WTC11 (cell line): ENCODE measurements around the gene KCNT1. TPM values are rescaled to one million over a fixed set of nuclear protein-coding genes. Genes with fewer than 3 reads are reported as not detected.

Source experiments
- ATAC-seq: fragments of 200-7000 bp; cut with Tn5 transposase; 2 replicates; pipeline ENCODE4 v1.10.0; 2021; ENCODE audit warnings: mild to moderate bottlenecking, moderate library complexity
- CTCF ChIA-PET: fragments of 300-600 bp; sonication (Branson Sonifier 250); formaldehyde crosslinking; loops from one replicate; lab custom pipeline; 2021; ENCODE audit warnings: antibody characterized with exemption; lab: Charles Lee
- POLR2A ChIA-PET: fragments of 350-600 bp; sonication (Branson Sonifier 250); formaldehyde crosslinking; loops from one replicate; lab custom pipeline; 2021; ENCODE audit warnings: antibody characterized with exemption; lab: Charles Lee
- DNase-seq: peaks from one replicate; pipeline ENCODE4 v3.0.0; 2021; ENCODE audit warnings: low spot score
- H3K27ac Mint-ChIP-seq: 2 replicates; pipeline ENCODE4 v1.8.0; 2021; ENCODE audit warnings: mixed read lengths
- H3K27me3 Mint-ChIP-seq: 2 replicates; pipeline ENCODE4 v1.8.0; 2021; ENCODE audit warnings: low read depth, mild to moderate bottlenecking, moderate library complexity, mixed read lengths
- H3K36me3 Mint-ChIP-seq: 2 replicates; pipeline ENCODE4 v1.8.0; 2021; ENCODE audit warnings: mixed read lengths
- H3K4me1 Mint-ChIP-seq: 2 replicates; pipeline ENCODE4 v1.8.0; 2022; ENCODE audit warnings: mixed read lengths
- H3K4me3 Mint-ChIP-seq: 2 replicates; pipeline ENCODE4 v1.8.0; 2021; ENCODE audit warnings: mild to moderate bottlenecking, moderate library complexity, mixed read lengths
- H3K9me3 Mint-ChIP-seq: 2 replicates; pipeline ENCODE4 v1.8.0; 2021; ENCODE audit warnings: mixed read lengths
- ATF1 ChIP-seq: sonication (generic); formaldehyde crosslinking; IDR thresholded peaks from 2 replicates; pipeline ENCODE4 v1.8.1; 2023; ENCODE audit warnings: mild to moderate bottlenecking, moderate library complexity, missing genetic modification reagents
- CREB1 ChIP-seq: sonication (generic); formaldehyde crosslinking; IDR thresholded peaks from 2 replicates; pipeline ENCODE4 v1.8.0; 2023; ENCODE audit warnings: mild to moderate bottlenecking, missing genetic modification reagents
- FOXJ3 ChIP-seq: sonication (generic); formaldehyde crosslinking; IDR thresholded peaks from 2 replicates; pipeline ENCODE4 v1.9.0; 2021; ENCODE audit warnings: missing genetic modification reagents, mild to moderate bottlenecking, borderline replicate concordance
- JAZF1 ChIP-seq: fragments of 250-450 bp; sonication (Bioruptor Pico); IDR thresholded peaks from 2 replicates; pipeline ENCODE4 v1.9.0; 2021; ENCODE audit warnings: moderate library complexity, mild to moderate bottlenecking, inconsistent platforms
- JUN ChIP-seq: sonication (generic); formaldehyde crosslinking; IDR thresholded peaks from 2 replicates; pipeline ENCODE4 v1.8.0; 2023; ENCODE audit warnings: mild to moderate bottlenecking, missing genetic modification reagents
- KAT7 ChIP-seq: sonication (generic); formaldehyde crosslinking; IDR thresholded peaks from 2 replicates; pipeline ENCODE4 v1.8.1; 2023; ENCODE audit warnings: missing genetic modification reagents, mild to moderate bottlenecking, borderline replicate concordance
- MXD4 ChIP-seq: fragments of 250-450 bp; sonication (Bioruptor Pico); IDR thresholded peaks from 2 replicates; pipeline ENCODE4 v1.8.0; 2021; ENCODE audit warnings: mild to moderate bottlenecking, moderate library complexity, borderline replicate concordance
- NFE2L1 ChIP-seq: sonication (generic); formaldehyde crosslinking; IDR thresholded peaks from 2 replicates; pipeline ENCODE4 v1.8.1; 2023; ENCODE audit warnings: missing genetic modification reagents
- NFYB ChIP-seq: sonication (generic); formaldehyde crosslinking; conservative IDR thresholded peaks from 2 replicates; pipeline ENCODE4 v1.8.0; 2022; ENCODE audit warnings: low read depth, missing genetic modification reagents
- NR1H2 ChIP-seq: sonication (generic); formaldehyde crosslinking; IDR thresholded peaks from 2 replicates; pipeline ENCODE4 v1.9.0; 2021; ENCODE audit warnings: mild to moderate bottlenecking, moderate library complexity, missing genetic modification reagents
- NR3C1 ChIP-seq: sonication (generic); formaldehyde crosslinking; conservative IDR thresholded peaks from 2 replicates; pipeline ENCODE4 v1.8.1; 2023; ENCODE audit warnings: low read depth, mild to moderate bottlenecking, missing genetic modification reagents
- RELA ChIP-seq: sonication (generic); formaldehyde crosslinking; IDR thresholded peaks from 2 replicates; pipeline ENCODE4 v1.8.1; 2022; ENCODE audit warnings: missing genetic modification reagents, mild to moderate bottlenecking, borderline replicate concordance
- SMAD3 ChIP-seq: sonication (generic); formaldehyde crosslinking; IDR thresholded peaks from 2 replicates; pipeline ENCODE4 v1.8.0; 2022; ENCODE audit warnings: missing genetic modification reagents, mild to moderate bottlenecking, borderline replicate concordance
- SMAD4 ChIP-seq: sonication (generic); formaldehyde crosslinking; IDR thresholded peaks from 2 replicates; pipeline ENCODE4 v1.8.0; 2022; ENCODE audit warnings: mild to moderate bottlenecking, missing genetic modification reagents
- TP53 ChIP-seq: sonication (generic); formaldehyde crosslinking; IDR thresholded peaks from 2 replicates; pipeline ENCODE4 v1.8.1; 2023; ENCODE audit warnings: mild to moderate bottlenecking, missing genetic modification reagents
- ZNF138 ChIP-seq: sonication (generic); formaldehyde crosslinking; conservative IDR thresholded peaks from 2 replicates; pipeline ENCODE4 v1.8.1; 2022; ENCODE audit warnings: mild to moderate bottlenecking, moderate library complexity, missing genetic modification reagents
- ZNF219 ChIP-seq: sonication (generic); formaldehyde crosslinking; IDR thresholded peaks from 2 replicates; pipeline ENCODE4 v1.8.0; 2023; ENCODE audit warnings: missing genetic modification reagents, mild to moderate bottlenecking, borderline replicate concordance
- ZNF232 ChIP-seq: sonication (generic); formaldehyde crosslinking; IDR thresholded peaks from 2 replicates; pipeline ENCODE4 v1.8.0; 2022; ENCODE audit warnings: mild to moderate bottlenecking, missing genetic modification reagents
- ZNF396 ChIP-seq: fragments of 250-450 bp; sonication (Bioruptor Pico); IDR thresholded peaks from 2 replicates; pipeline ENCODE4 v1.8.0; 2021; ENCODE audit warnings: mild to moderate bottlenecking, moderate library complexity, borderline replicate concordance
- ZNF423 ChIP-seq: fragments of 250-450 bp; sonication (Bioruptor Pico); IDR thresholded peaks from 2 replicates; pipeline ENCODE4 v2.1.2; 2022; ENCODE audit warnings: mild to moderate bottlenecking, moderate library complexity
- total RNA-seq: library from RNA; stranded (reverse); gene quantifications from 3 replicates; pipeline ENCODE4 v1.2.3, GENCODE V29; 2021
- TF ChIP-seq, protein P1 (sequence below): sonication (generic); formaldehyde crosslinking; conservative IDR thresholded peaks from 2 replicates; pipeline ENCODE4 v1.8.1; 2022; ENCODE audit warnings: mild to moderate bottlenecking, missing genetic modification reagents
- TF ChIP-seq, protein P2 (sequence below): fragments of 250-450 bp; sonication (Bioruptor Pico); IDR thresholded peaks from 2 replicates; pipeline ENCODE4 v1.9.0; 2021; ENCODE audit warnings: mild to moderate bottlenecking
- TF ChIP-seq, protein P3 (sequence below): sonication (generic); formaldehyde crosslinking; IDR thresholded peaks from 2 replicates; pipeline ENCODE4 v1.8.0; 2023; ENCODE audit warnings: missing genetic modification reagents
- TF ChIP-seq, protein P4 (sequence below): sonication (generic); formaldehyde crosslinking; IDR thresholded peaks from 2 replicates; pipeline ENCODE4 v1.8.0; 2023; ENCODE audit warnings: mild to moderate bottlenecking, missing genetic modification reagents

The KCNT1 gene
- total RNA-seq, 1 experiment from 2014 or later = 0.13 TPM

DNA sequence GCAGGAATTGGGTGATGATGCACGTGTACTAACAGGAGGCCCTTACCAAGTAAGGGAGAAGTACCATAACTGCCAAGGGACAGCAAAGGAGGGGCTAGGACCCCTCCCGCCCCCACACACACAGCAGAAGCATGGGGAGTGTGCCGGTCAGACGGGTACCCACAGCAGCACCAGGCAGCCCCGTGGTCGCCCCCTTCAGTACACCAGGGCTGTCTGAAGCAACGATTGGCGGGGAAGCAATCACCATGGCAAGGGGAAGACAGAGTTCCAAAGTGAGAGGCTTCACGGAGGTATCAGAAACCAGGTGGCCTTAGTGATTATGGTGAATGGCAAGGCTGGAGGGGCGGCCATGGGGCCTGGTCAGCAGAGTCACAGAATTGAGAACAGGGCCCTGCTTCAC lies 133.1 kb downstream of the KCNT1 start (continued):
- TF ChIP-seq JAZF1 (no peak), NR3C1 (CRISPR knock-in tag) (no peak), MXD4 (CRISPR knock-in tag) (no peak), TP53 (no peak), ZNF219 (no peak), ZNF138 (CRISPR knock-in tag) (no peak)
- TF ChIP-seq, all 79 proteins: peak for 0

DNA sequence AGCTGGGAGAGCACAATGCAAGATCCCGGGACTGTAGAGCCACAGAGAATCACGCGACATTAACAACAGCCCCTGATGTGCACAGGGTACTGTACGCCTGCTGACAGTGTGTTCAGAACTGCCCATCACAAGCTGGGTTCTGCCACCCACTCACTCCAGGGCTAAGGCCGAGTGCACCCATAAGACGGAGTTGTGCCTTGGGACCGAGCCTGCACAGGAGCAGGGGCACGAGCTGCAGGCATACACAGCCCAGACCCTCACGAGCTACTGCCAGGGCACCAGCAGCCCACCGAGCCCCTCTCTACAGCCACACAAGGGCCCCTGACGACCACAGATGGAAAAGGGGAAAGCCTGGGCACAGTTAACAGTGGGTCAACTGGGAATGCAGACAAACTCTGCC lies 137.5 kb downstream of the KCNT1 start:
- TF ChIP-seq, protein P1, sequence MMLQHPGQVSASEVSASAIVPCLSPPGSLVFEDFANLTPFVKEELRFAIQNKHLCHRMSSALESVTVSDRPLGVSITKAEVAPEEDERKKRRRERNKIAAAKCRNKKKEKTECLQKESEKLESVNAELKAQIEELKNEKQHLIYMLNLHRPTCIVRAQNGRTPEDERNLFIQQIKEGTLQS (CRISPR knock-in tag) = no peak
- no peak for TF ChIP-seq SMAD4 (CRISPR knock-in tag)
- TF ChIP-seq, protein P2, sequence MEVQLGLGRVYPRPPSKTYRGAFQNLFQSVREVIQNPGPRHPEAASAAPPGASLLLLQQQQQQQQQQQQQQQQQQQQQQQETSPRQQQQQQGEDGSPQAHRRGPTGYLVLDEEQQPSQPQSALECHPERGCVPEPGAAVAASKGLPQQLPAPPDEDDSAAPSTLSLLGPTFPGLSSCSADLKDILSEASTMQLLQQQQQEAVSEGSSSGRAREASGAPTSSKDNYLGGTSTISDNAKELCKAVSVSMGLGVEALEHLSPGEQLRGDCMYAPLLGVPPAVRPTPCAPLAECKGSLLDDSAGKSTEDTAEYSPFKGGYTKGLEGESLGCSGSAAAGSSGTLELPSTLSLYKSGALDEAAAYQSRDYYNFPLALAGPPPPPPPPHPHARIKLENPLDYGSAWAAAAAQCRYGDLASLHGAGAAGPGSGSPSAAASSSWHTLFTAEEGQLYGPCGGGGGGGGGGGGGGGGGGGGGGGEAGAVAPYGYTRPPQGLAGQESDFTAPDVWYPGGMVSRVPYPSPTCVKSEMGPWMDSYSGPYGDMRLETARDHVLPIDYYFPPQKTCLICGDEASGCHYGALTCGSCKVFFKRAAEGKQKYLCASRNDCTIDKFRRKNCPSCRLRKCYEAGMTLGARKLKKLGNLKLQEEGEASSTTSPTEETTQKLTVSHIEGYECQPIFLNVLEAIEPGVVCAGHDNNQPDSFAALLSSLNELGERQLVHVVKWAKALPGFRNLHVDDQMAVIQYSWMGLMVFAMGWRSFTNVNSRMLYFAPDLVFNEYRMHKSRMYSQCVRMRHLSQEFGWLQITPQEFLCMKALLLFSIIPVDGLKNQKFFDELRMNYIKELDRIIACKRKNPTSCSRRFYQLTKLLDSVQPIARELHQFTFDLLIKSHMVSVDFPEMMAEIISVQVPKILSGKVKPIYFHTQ (CRISPR knock-in tag) = no peak
- TF ChIP-seq NFE2L1 = no peak
- no peak for TF ChIP-seq ZNF423 (CRISPR knock-in tag)
- TF ChIP-seq SMAD3 = no peak
- TF ChIP-seq NR1H2 = no peak
- no peak for TF ChIP-seq TP53
- no peak for TF ChIP-seq ATF1 (CRISPR knock-in tag)
- TF ChIP-seq, all 79 proteins: peak for 0
- H3K27ac Mint-ChIP-seq = no peak overlapping the region
- no peak overlapping the region for H3K4me3 Mint-ChIP-seq
- H3K36me3 Mint-ChIP-seq = peaks cover 11% of the 10 kb centered on the region
- ChIA-PET CTCF (interaction anchor here (1.0 to 1.9 kb wide), 2 partner anchors 9 to 42 kb away, joined by 3 to 4 read pairs; no protein-coding TSS in a partner anchor), POLR2A (no interaction called here)
- ATAC-seq = no peak
- H3K27me3 Mint-ChIP-seq = no peaks in the 10 kb centered on the region
- H3K9me3 Mint-ChIP-seq = peaks cover 7% of the 10 kb centered on the region
- no peak for DNase-seq
- H3K4me1 Mint-ChIP-seq = peaks cover 17% of the 10 kb centered on the region

DNA sequence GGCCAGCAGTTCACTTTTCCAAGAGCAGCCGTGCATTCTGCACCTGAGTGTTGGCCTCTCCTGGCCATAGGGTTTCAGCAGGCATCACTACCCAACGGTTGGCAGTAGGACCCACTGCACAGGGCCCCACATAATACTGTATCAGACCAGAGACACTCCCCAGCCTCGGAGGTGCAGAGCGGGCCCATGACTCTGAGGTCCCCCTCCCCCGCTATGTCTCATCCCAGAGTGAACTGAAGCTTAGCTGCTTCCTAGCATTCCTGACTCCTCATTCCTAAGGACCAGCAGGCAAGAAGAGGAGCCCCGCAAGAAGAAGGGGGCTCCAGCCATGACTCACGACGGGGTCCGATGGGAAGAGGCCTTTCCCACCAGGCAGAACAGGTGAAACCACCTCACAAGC lies 138.1 kb downstream of the KCNT1 start:
- Mint-ChIP-seq H3K27ac (peak overlapping the region; percentile 35; the same call in 1 of the 2 replicates), H3K27me3 (no peaks in the 10 kb centered on the region), H3K36me3 (peaks cover 17% of the 10 kb centered on the region), H3K4me3 (no peak overlapping the region), H3K4me1 (peaks cover 17% of the 10 kb centered on the region), H3K9me3 (peaks cover 13% of the 10 kb centered on the region)
- CTCF ChIA-PET = interaction anchor here (0.7 to 1.9 kb wide), 2 partner anchors 9 to 42 kb away, joined by 3 to 4 read pairs; no protein-coding TSS in a partner anchor
- ATAC-seq = peak; percentile 47; the same call in 1 of the 2 replicates
- POLR2A ChIA-PET = interaction anchor here (0.6 kb wide), 1 partner anchor 83 kb away, joined by 9 read pairs; no protein-coding TSS in a partner anchor
- TF ChIP-seq ATF1 (CRISPR knock-in tag) (no peak), ZNF232 (CRISPR knock-in tag) (no peak), FOXJ3 (CRISPR knock-in tag) (no peak), JUN (CRISPR knock-in tag) (no peak), NFE2L1 (no peak), RELA (CRISPR knock-in tag) (no peak), NFYB (no peak), KAT7 (no peak), SMAD3 (no peak), CREB1 (CRISPR knock-in tag) (no peak), ZNF396 (CRISPR knock-in tag) (no peak)
- TF ChIP-seq, protein P3, sequence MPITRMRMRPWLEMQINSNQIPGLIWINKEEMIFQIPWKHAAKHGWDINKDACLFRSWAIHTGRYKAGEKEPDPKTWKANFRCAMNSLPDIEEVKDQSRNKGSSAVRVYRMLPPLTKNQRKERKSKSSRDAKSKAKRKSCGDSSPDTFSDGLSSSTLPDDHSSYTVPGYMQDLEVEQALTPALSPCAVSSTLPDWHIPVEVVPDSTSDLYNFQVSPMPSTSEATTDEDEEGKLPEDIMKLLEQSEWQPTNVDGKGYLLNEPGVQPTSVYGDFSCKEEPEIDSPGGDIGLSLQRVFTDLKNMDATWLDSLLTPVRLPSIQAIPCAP = no peak
- TF ChIP-seq, protein P4, sequence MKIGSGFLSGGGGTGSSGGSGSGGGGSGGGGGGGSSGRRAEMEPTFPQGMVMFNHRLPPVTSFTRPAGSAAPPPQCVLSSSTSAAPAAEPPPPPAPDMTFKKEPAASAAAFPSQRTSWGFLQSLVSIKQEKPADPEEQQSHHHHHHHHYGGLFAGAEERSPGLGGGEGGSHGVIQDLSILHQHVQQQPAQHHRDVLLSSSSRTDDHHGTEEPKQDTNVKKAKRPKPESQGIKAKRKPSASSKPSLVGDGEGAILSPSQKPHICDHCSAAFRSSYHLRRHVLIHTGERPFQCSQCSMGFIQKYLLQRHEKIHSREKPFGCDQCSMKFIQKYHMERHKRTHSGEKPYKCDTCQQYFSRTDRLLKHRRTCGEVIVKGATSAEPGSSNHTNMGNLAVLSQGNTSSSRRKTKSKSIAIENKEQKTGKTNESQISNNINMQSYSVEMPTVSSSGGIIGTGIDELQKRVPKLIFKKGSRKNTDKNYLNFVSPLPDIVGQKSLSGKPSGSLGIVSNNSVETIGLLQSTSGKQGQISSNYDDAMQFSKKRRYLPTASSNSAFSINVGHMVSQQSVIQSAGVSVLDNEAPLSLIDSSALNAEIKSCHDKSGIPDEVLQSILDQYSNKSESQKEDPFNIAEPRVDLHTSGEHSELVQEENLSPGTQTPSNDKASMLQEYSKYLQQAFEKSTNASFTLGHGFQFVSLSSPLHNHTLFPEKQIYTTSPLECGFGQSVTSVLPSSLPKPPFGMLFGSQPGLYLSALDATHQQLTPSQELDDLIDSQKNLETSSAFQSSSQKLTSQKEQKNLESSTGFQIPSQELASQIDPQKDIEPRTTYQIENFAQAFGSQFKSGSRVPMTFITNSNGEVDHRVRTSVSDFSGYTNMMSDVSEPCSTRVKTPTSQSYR (CRISPR knock-in tag) = no peak
- no peak for DNase-seq
